ENCODE measurements around the gene CXXC5. TPM values are rescaled to one million over a fixed set of nuclear protein-coding genes. Genes with fewer than 3 reads are reported as not detected.

CXXC5 gene
- total and polyA plus RNA-seq, 9 of the 15 experiments (the other 6 are each of a cell fraction or from before 2014, with no cell fraction given) = 1.9 to 123 (median 45.8) TPM

GRCh38 chr5:139646912-139647505 lies 1.1 kb upstream of the CXXC5 start (continued):
- TF ChIP-seq ZNF280A (IDR thresholded peaks at IDR 0.05; ENCODE audit: low read depth, partially characterized antibody) (no peak), RBFOX2 (IDR thresholded peaks at IDR 0.05; ENCODE audit: low read depth, low read length) (no peak), RBM14 (IDR thresholded peaks at IDR 0.05; ENCODE audit: borderline replicate concordance, insufficient read depth, low read depth, low read length) (no peak), DEAF1 (CRISPR knock-in tag; IDR thresholded peaks at IDR 0.05) (no peak), GTF2E2 (tag; IDR thresholded peaks at IDR 0.05) (no peak), ZNF146 (CRISPR knock-in tag; IDR thresholded peaks at IDR 0.05; ENCODE audit: unreplicated experiment) (no peak), PREB (CRISPR knock-in tag; IDR thresholded peaks at IDR 0.05) (no peak), KLF16 (IDR thresholded peaks at IDR 0.05) (0 out of 2 replicates have a peak, but pooled peaks have one; percentile 12), PBX2 (CRISPR knock-in tag; IDR thresholded peaks at IDR 0.05; ENCODE audit: low read depth) (no peak), PBX2 (tag; conservative IDR thresholded peaks at IDR 0.05; ENCODE audit: low read depth) (no peak), ZNF280B (CRISPR knock-in tag; IDR thresholded peaks at IDR 0.05) (no peak), ZNF57 (CRISPR knock-in tag; IDR thresholded peaks at IDR 0.05) (no peak), ZNF740 (CRISPR knock-in tag; IDR thresholded peaks at IDR 0.05) (0 out of 2 replicates have a peak, but pooled peaks have one; percentile 55), ZNF740 (tag; IDR thresholded peaks at IDR 0.05) (no peak), ZNF239 (CRISPR knock-in tag; IDR thresholded peaks at IDR 0.05) (no peak), SMARCC2 (IDR thresholded peaks at IDR 0.05; ENCODE audit: low read depth) (no peak)

All from K562 (cell line).